IMR-90 (cell line): ENCODE results near the gene TPST1. TPM values are rescaled to one million over a fixed set of nuclear protein-coding genes. Genes with fewer than 3 reads are reported as not detected.

ENCODE experiments used
- ATAC-seq: fragments of 200-7000 bp; cut with Tn5 transposase; 2 replicates; pipeline ENCODE4 v1.9.1; 2020; ENCODE audit warnings: low read depth, mild to moderate bottlenecking, moderate library complexity
- BruUV-seq: library from RNA; stranded (reverse); fragments of 400-500 nt; replicated peaks from 2 replicates; lab custom pipeline; 2021; lab: Mats Ljungman, UMichigan
- CTCF ChIA-PET: fragments of 300-600 bp; formaldehyde crosslinking; extraction: SDS; loops from one replicate; lab custom pipeline; 2021; ENCODE audit warnings: antibody characterized with exemption; lab: Yijun Ruan, JAX
- POLR2A ChIA-PET: fragments of 300-600 bp; sonication (Branson Sonifier 250); formaldehyde crosslinking; loops from one replicate; lab custom pipeline; 2022; ENCODE audit warnings: antibody characterized with exemption; ENCODE audit not compliant: unreplicated experiment; lab: Charles Lee
- DNase-seq: peaks from one replicate; pipeline ENCODE4 v3.0.0; 2013
- H2AFZ ChIP-seq: replicated peaks from 2 replicates; pipeline ENCODE3; 2013; ENCODE audit warnings: low read length, mild to moderate bottlenecking; ENCODE audit not compliant: poor library complexity
- H2AK5ac ChIP-seq: 2 replicates; pipeline ENCODE4 v1.6.1; 2013; ENCODE audit warnings: low read depth, low read length, inconsistent platforms
- H2AK9ac ChIP-seq: replicated peaks from 2 replicates; pipeline ENCODE3; 2013; ENCODE audit warnings: mild to moderate bottlenecking, low read depth, low read length, moderate library complexity; ENCODE audit not compliant: poor library complexity
- H2BK120ac ChIP-seq: 2 replicates; pipeline ENCODE4 v1.6.1; 2013; ENCODE audit warnings: low read depth, low read length, inconsistent platforms
- H2BK15ac ChIP-seq: 3 replicates; pipeline ENCODE4 v1.6.1; 2013; ENCODE audit warnings: low read depth, low read length, inconsistent platforms
- H2BK20ac ChIP-seq: 2 replicates; pipeline ENCODE4 v1.6.1; 2013; ENCODE audit warnings: low read depth, mild to moderate bottlenecking, inconsistent platforms, low read length, moderate library complexity
- H2BK5ac ChIP-seq: 2 replicates; pipeline ENCODE4 v1.6.1; 2013; ENCODE audit warnings: mild to moderate bottlenecking, low read depth, low read length, inconsistent platforms; ENCODE audit not compliant: poor library complexity, severe bottlenecking
- H3K14ac ChIP-seq: replicated peaks from 2 replicates; pipeline ENCODE4 v1.6.1; 2013; ENCODE audit warnings: low read depth, low read length, inconsistent platforms
- H3K18ac ChIP-seq: 2 replicates; pipeline ENCODE4 v1.6.1; 2013; ENCODE audit warnings: low read depth, low read length, control low read depth
- H3K23ac ChIP-seq: 2 replicates; pipeline ENCODE4 v1.6.1; 2013; ENCODE audit warnings: low read depth, low read length, inconsistent platforms
- H3K27ac ChIP-seq: 2 replicates; pipeline ENCODE4 v1.5.1; 2013; ENCODE audit warnings: mild to moderate bottlenecking, control low read depth, low read length; ENCODE audit not compliant: insufficient read depth
- H3K27me3 ChIP-seq: 2 replicates; pipeline ENCODE4 v1.6.1; 2013; ENCODE audit warnings: low read length; ENCODE audit not compliant: control insufficient read depth, insufficient read depth
- H3K36me3 ChIP-seq: 2 replicates; pipeline ENCODE4 v1.6.1; 2013; ENCODE audit warnings: low read length, mixed read lengths; ENCODE audit not compliant: control insufficient read depth, insufficient read depth
- H3K4ac ChIP-seq: 2 replicates; pipeline ENCODE4 v1.6.1; 2013; ENCODE audit warnings: low read depth, low read length, inconsistent platforms
- H3K4me1 ChIP-seq: 2 replicates; pipeline ENCODE4 v1.6.1; 2013; ENCODE audit warnings: low read length, mixed read lengths; ENCODE audit not compliant: control insufficient read depth, insufficient read depth
- H3K4me2 ChIP-seq: 2 replicates; pipeline ENCODE4 v1.6.1; 2013; ENCODE audit warnings: low read depth, mild to moderate bottlenecking, control low read depth, low read length, moderate library complexity
- H3K4me3 ChIP-seq: 2 replicates; pipeline ENCODE4 v1.5.1; 2013; ENCODE audit warnings: low read depth, mild to moderate bottlenecking, control low read depth, low read length, moderate library complexity; ENCODE audit not compliant: insufficient read depth
- H3K56ac ChIP-seq: 2 replicates; pipeline ENCODE4 v1.6.1; 2013; ENCODE audit warnings: low read length, inconsistent platforms; ENCODE audit not compliant: insufficient read depth; ENCODE audit errors: extremely low read depth
- H3K79me1 ChIP-seq, 2 experiments: 2 replicates each; pipeline ENCODE4 v1.6.1; 2013; ENCODE audit warnings: low read length in 2 of 2, inconsistent platforms in 1 of 2, low read depth in 1 of 2
- H3K9ac ChIP-seq: 2 replicates; pipeline ENCODE4 v1.6.1; 2013; ENCODE audit warnings: low read depth, low read length, control low read depth
- H3K9me1 ChIP-seq: 2 replicates; pipeline ENCODE4 v1.6.1; 2013; ENCODE audit warnings: low read length, inconsistent platforms; ENCODE audit not compliant: insufficient read depth
- H3K9me3 ChIP-seq: 2 replicates; pipeline ENCODE4 v1.6.1; 2013; ENCODE audit warnings: low read length; ENCODE audit not compliant: control insufficient read depth, insufficient read depth
- H4K20me1 ChIP-seq: 2 replicates; pipeline ENCODE4 v1.6.1; 2013; ENCODE audit warnings: low read length, inconsistent platforms; ENCODE audit not compliant: insufficient read depth
- H4K5ac ChIP-seq: 2 replicates; pipeline ENCODE4 v1.6.1; 2013; ENCODE audit warnings: mild to moderate bottlenecking, low read depth, low read length, control low read depth
- H4K8ac ChIP-seq, 2 experiments: 2 replicates each; pipeline ENCODE4 v1.6.1; 2013; ENCODE audit warnings: low read depth in 2 of 2, low read length in 2 of 2, control low read depth in 1 of 2, inconsistent platforms in 1 of 2
- H4K91ac ChIP-seq: 2 replicates; pipeline ENCODE4 v1.6.1; 2013; ENCODE audit warnings: low read depth, low read length, inconsistent platforms; ENCODE audit not compliant: insufficient read depth
- BHLHE40 ChIP-seq: fragments of 150-350 bp; IDR thresholded peaks from 2 replicates; pipeline ENCODE4 v1.6.1; 2016; ENCODE audit warnings: mild to moderate bottlenecking, low read depth, low read length
- CEBPB ChIP-seq: IDR thresholded peaks from 2 replicates; pipeline ENCODE4 v1.6.1; 2012; ENCODE audit warnings: low read depth, low read length, improper control_type of control experiment
- CHD1 ChIP-seq: IDR thresholded peaks from 2 replicates; pipeline ENCODE4 v1.6.1; 2012; ENCODE audit warnings: low read depth, low read length, improper control_type of control experiment
- FOS ChIP-seq: fragments of 150-350 bp; IDR thresholded peaks from 2 replicates; pipeline ENCODE4 v1.6.1; 2016; ENCODE audit warnings: low read depth, low read length
- MAZ ChIP-seq: IDR thresholded peaks from 2 replicates; pipeline ENCODE4 v1.6.1; 2012; ENCODE audit warnings: low read depth, mild to moderate bottlenecking, low read length, improper control_type of control experiment, moderate library complexity, borderline replicate concordance
- MXI1 ChIP-seq: IDR thresholded peaks from 2 replicates; pipeline ENCODE4 v1.6.1; 2012; ENCODE audit warnings: low read depth, mild to moderate bottlenecking, low read length, moderate library complexity, borderline replicate concordance
- NFE2L2 ChIP-seq: fragments of 150-350 bp; IDR thresholded peaks from 2 replicates; pipeline ENCODE4 v1.6.1; 2016; ENCODE audit warnings: low read depth, mild to moderate bottlenecking, low read length
- POLR2A ChIP-seq: IDR thresholded peaks from 2 replicates; pipeline ENCODE4 v1.6.1; 2012; ENCODE audit warnings: mild to moderate bottlenecking, low read depth, low read length
- RAD21 ChIP-seq: IDR thresholded peaks from 2 replicates; pipeline ENCODE4 v1.6.1; 2012; ENCODE audit warnings: low read length, improper control_type of control experiment
- RCOR1 ChIP-seq: IDR thresholded peaks from 2 replicates; pipeline ENCODE4 v1.6.1; 2012; ENCODE audit warnings: mild to moderate bottlenecking, low read length, improper control_type of control experiment; ENCODE audit not compliant: insufficient replicate concordance
- RFX5 ChIP-seq: IDR thresholded peaks from 2 replicates; pipeline ENCODE4 v1.8.0; 2012; ENCODE audit warnings: low read depth, mild to moderate bottlenecking, low read length, moderate library complexity
- WGBS, 2 experiments: methylation state at CpG; one replicate each; pipeline versions ENCODE4 v1.1.5 to v1.1.7; 2013; ENCODE audit warnings: missing lambda C conversion rate in 2 of 2; ENCODE audit not compliant: insufficient read length in 1 of 2; ENCODE audit errors: extremely low coverage in 2 of 2; 5-methylcytosine and 5-hydroxymethylcytosine counted together
- dilution Hi-C: fragments of 300-500 bp; cut with HindIII; formaldehyde crosslinking; loops from one replicate; pipeline ENCODE4 v1.14.3; 2018; ENCODE audit warnings: low sequenced_read_pairs; ENCODE audit not compliant: unreplicated experiment
- in situ Hi-C: fragments of 300-500 bp; cut with MboI; formaldehyde crosslinking; loops from 3 replicates; pipeline ENCODE4 v1.14.3; 2019; ENCODE audit warnings: low sequenced_read_pairs, inconsistent platforms, mixed read lengths
- intact Hi-C: fragments of 100-400 bp; cut with micrococcal nuclease; formaldehyde crosslinking; loops from 2 replicates; pipeline ENCODE4 v1.10.0; 2022
- polyA plus RNA-seq, 3 experiments: library from polyadenylated mRNA; depleted of rRNA; stranded (reverse); fragments of >200 nt; gene quantifications; 2 replicates each; pipeline ENCODE4 v1.2.3, GENCODE V29; 2012; ENCODE audit warnings: low replicate concordance in 1 of 3
- total RNA-seq: library from RNA; depleted of rRNA; stranded (reverse); fragments of >200 nt; gene quantifications from 2 replicates; pipeline ENCODE4 v1.2.3, GENCODE V29; 2012
- TF ChIP-seq, protein P1 (sequence below): fragments of 150-350 bp; IDR thresholded peaks from 2 replicates; pipeline ENCODE4 v1.6.1; 2016; ENCODE audit warnings: low read depth, mild to moderate bottlenecking, low read length, moderate library complexity, borderline replicate concordance

TPST1 gene
- total and polyA plus RNA-seq, 2 of the 4 experiments (the other 2 are of a cell fraction), result 37.7 to 58.6 TPM

GRCh38 chr7:66319407-66319979 is 114.4 kb downstream of the TPST1 start:
- no TSS peak for BruUV-seq
- ATAC-seq, result no peak
- Histone ChIP-seq H2BK120ac (no peak overlapping the region), H3K79me1 (peaks cover 8 to 29% of the 10 kb centered on the region in 2 experiments; a peak in 2 of 4 replicates), H3K9me1 (no peaks in the 10 kb centered on the region; the same call in 1 of the 2 replicates), H3K27ac (no peak overlapping the region), H3K4me1 (peaks cover 3% of the 10 kb centered on the region; the same call in 1 of the 2 replicates), H2BK5ac (no peak overlapping the region), H3K4me2 (no peak overlapping the region), H4K20me1 (peaks cover 4% of the 10 kb centered on the region), H3K36me3 (0 out of 2 replicates have a peak, but pooled peaks cover 1% of the 10 kb centered on the region), H3K4ac (no peak overlapping the region), H2BK15ac (no peak overlapping the region), H2AFZ (no peak overlapping the region), H4K8ac (no peak overlapping the region), H4K91ac (no peak overlapping the region), H3K9ac (no peak overlapping the region), H3K4me3 (no peak overlapping the region), H3K23ac (no peak overlapping the region), H3K56ac (no peak overlapping the region), H2AK9ac (no peak overlapping the region), H2BK20ac (no peak overlapping the region), H3K9me3 (no peaks in the 10 kb centered on the region), H3K18ac (no peak overlapping the region), H4K5ac (no peak overlapping the region), H3K14ac (no peak overlapping the region), H3K27me3 (no peaks in the 10 kb centered on the region), H2AK5ac (no peak overlapping the region)
- WGBS, 2 experiments, result no CpG with 5 or more reads among the region's 1 CpG
- ChIA-PET CTCF (interaction anchor here (1.0 kb wide), 1 partner anchor 36 kb away, joined by 4 read pairs; no protein-coding TSS in a partner anchor), POLR2A (no interaction called here)
- in situ Hi-C loops, result no loop called here
- no peak for TF ChIP-seq MXI1
- TF ChIP-seq NFE2L2, result no peak
- no peak for TF ChIP-seq FOS
- TF ChIP-seq CHD1, result no peak
- no peak for TF ChIP-seq RAD21
- no peak for TF ChIP-seq RCOR1
- TF ChIP-seq RFX5, result no peak
- TF ChIP-seq, protein P1, sequence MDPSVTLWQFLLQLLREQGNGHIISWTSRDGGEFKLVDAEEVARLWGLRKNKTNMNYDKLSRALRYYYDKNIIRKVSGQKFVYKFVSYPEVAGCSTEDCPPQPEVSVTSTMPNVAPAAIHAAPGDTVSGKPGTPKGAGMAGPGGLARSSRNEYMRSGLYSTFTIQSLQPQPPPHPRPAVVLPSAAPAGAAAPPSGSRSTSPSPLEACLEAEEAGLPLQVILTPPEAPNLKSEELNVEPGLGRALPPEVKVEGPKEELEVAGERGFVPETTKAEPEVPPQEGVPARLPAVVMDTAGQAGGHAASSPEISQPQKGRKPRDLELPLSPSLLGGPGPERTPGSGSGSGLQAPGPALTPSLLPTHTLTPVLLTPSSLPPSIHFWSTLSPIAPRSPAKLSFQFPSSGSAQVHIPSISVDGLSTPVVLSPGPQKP, result no peak
- no peak for TF ChIP-seq CEBPB
- no peak for TF ChIP-seq BHLHE40
- no peak for TF ChIP-seq MAZ
- TF ChIP-seq POLR2A, result no peak
- intact Hi-C loops, result no loop called here
- DNase-seq, result no peak
- dilution Hi-C loops, result no loop called here
